ENCODE results near the gene KLF14. TPM values are rescaled to one million over a fixed set of nuclear protein-coding genes. Genes with fewer than 3 reads are reported as not detected.
"Not testable (repeated sequence)": the region's sequence is repeated elsewhere in the genome, so short reads cannot be mapped to it uniquely, and the experiment has no call there.

KLF14 gene
- total RNA-seq, 2 experiments from 2014 or later, result not detected

GRCh38 chr7:130721486-130722277, 12.3 kb downstream of the KLF14 start:
- POLR2A ChIA-PET, result no interaction called here
- CTCF ChIA-PET, result no interaction called here

DNA sequence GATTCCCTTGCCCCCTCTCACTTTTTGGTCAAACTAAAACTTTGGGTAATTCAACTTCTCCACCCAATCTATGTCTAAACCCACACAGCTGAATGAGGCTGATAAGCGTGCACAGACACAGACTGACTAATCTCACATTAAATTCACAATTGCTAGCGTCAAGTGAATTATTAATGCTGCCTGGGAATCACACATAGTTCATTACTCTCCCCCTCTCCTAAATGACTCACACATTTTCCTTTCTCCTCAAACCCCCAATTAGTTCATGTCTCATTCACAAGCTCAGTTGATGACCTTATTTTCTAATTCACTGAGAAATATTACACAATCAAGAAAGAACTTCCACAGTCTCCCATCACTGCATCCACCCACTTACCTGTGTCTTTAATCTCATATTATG, 14.5 kb downstream of the KLF14 start:
- ChIA-PET POLR2A (no interaction called here), CTCF (no interaction called here)

- ChIA-PET CTCF (no interaction called here), POLR2A (no interaction called here)
Measured at GRCh38 chr7:130712416-130712815, 21.6 kb downstream of the KLF14 start.

GRCh38 chr7:130708766-130709165, 25.2 kb downstream of the KLF14 start:
- ChIA-PET CTCF (no interaction called here), POLR2A (no interaction called here)

- POLR2A ChIA-PET, result no interaction called here
- CTCF ChIA-PET, result no interaction called here
Measured at GRCh38 chr7:130708001-130708400, 26.0 kb downstream of the KLF14 start.

GRCh38 chr7:130703851-130704250, 30.2 kb downstream of the KLF14 start:
- POLR2A ChIA-PET, result no interaction called here

GRCh38 chr7:130701650-130702049, 32.4 kb downstream of the KLF14 start:
- ChIA-PET CTCF (interaction anchor here (0.6 kb wide), 1 partner anchor 58 kb away, joined by 5 read pairs; no protein-coding TSS in a partner anchor), POLR2A (no interaction called here)

More at GRCh38 chr7:130703851-130704250, 30.2 kb downstream of the KLF14 start:
- CTCF ChIA-PET, result no interaction called here

GRCh38 chr7:130700760-130701159, 33.2 kb downstream of the KLF14 start:
- POLR2A ChIA-PET, result no interaction called here
- CTCF ChIA-PET, result no interaction called here

- CTCF ChIA-PET, result no interaction called here
- POLR2A ChIA-PET, result no interaction called here
Measured at GRCh38 chr7:130699686-130700085, 34.3 kb downstream of the KLF14 start.

GRCh38 chr7:130697820-130698219, 36.2 kb downstream of the KLF14 start:
- CTCF ChIA-PET, result no interaction called here

DNA sequence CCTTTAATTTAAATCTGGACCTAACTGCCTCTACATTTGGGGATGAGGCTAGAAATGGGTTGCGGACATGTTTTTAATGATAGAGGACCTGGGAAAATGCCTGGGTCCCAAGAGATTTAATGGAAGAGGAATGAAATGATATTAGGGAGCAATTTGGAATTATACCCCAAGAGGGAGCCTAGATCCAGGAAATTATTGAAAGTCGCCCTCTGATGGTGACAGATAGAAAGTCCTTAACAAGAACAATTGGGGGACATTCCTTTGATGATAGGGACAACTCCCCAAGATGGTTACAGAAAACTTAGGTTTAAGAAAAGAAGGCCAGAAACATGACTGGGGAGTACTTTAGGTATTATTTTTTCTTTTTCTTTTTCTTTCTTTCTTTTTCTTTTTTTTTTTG, 38.2 kb downstream of the KLF14 start:
- CTCF ChIA-PET, result no interaction called here
- POLR2A ChIA-PET, result no interaction called here

More at GRCh38 chr7:130697820-130698219, 36.2 kb downstream of the KLF14 start:
- POLR2A ChIA-PET, result no interaction called here

DNA sequence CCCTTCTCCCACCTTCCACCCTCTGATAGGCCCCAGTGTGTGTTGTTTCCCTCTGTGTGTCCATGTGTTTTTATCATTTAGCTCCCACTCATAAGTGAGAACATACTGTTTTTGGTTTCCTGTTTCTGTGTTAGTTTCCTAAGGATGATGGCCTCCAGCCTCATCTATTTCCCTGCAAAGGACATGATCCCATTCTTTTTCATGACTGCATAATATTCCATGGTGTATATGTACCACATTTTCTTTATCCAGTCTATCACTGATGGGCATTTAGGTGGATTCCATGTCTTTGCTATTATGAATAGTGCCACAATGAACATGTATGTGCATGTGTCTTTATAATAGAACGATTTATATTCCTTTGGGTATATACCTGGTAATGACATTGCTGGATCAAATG, 41.6 kb downstream of the KLF14 start:
- POLR2A ChIA-PET, CTCF ChIA-PET: not testable (repeated sequence)

GRCh38 chr7:130689683-130690082, 44.3 kb downstream of the KLF14 start:
- CTCF ChIA-PET, result no interaction called here

DNA sequence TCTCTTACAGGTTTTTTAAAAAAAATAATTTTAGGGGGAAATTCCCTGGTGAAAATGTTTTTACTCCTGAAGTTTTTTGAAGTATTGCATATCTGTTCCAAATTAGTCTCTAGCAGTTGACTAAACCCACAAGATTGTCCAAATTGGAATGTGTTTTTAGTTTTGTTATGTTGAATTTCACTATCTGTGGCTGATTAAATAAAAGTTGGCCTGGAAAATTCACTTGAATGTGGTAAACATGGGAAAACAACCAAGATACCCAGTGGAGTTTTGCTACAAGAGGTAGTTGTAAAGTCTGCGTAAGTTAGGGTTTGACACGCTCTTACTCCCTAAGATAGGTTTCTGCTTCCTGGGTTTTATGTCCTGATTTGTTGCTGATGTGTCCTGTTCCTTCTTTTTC, 51.0 kb downstream of the KLF14 start:
- CTCF ChIA-PET, result no interaction called here

More at GRCh38 chr7:130689683-130690082, 44.3 kb downstream of the KLF14 start:
- POLR2A ChIA-PET, result no interaction called here

More for the DNA sequence above, 51.0 kb downstream of the KLF14 start:
- POLR2A ChIA-PET, result no interaction called here

Other genes starting within 250 kb of the KLF14 start
- gene MEST, start 242.1 kb downstream of the KLF14 start, total RNA-seq, result 1 to 10 TPM; 4.3 to 7.0 TPM
- gene COPG2, start 65.5 kb downstream of the KLF14 start, total RNA-seq, result 10 to 100 TPM; 22.7 to 24.0 TPM
- not detected for gene TSGA13, start 47.7 kb downstream of the KLF14 start, total RNA-seq

All from activated CD8-positive, alpha-beta memory T cell treated with anti-CD3 and anti-CD28 coated beads for 36 hours (primary cell).